H1 (cell line): ENCODE results near the gene DUOXA2. TPM values are rescaled to one million over a fixed set of nuclear protein-coding genes. Genes with fewer than 3 reads are reported as not detected.

Source experiments
- ATF3 ChIP-seq: IDR thresholded peaks from 2 replicates; pipeline ENCODE4 v1.6.1; 2011; ENCODE audit warnings: low read depth, mild to moderate bottlenecking, low read length; ENCODE audit not compliant: insufficient read depth
- CHD2 ChIP-seq: IDR thresholded peaks from 2 replicates; pipeline ENCODE4 v1.6.1; 2012; ENCODE audit warnings: low read length, improper control_type of control experiment
- CTCF ChIP-seq, 3 experiments: IDR thresholded peaks; 1 replicate in 2 of 3; 2 replicates in 1 of 3; pipeline versions ENCODE4 v1.5.1 to v1.6.1; 2011; ENCODE audit warnings: low read length in 3 of 3, mild to moderate bottlenecking in 3 of 3, inconsistent platforms in 2 of 3, low read depth in 1 of 3, moderate library complexity in 1 of 3; ENCODE audit not compliant: insufficient read depth in 1 of 3; ENCODE audit errors: control extremely low read depth in 1 of 3
- HDAC6 ChIP-seq: IDR thresholded peaks from one replicate; pipeline ENCODE4 v1.7.1; 2012; ENCODE audit warnings: low read depth, mild to moderate bottlenecking, inconsistent platforms, low read length, moderate library complexity
- POLR2AphosphoS5 ChIP-seq: IDR thresholded peaks from 2 replicates; pipeline ENCODE4 v1.6.1; 2011; ENCODE audit warnings: low read depth, low read length
- RAD21 ChIP-seq, 2 experiments: IDR thresholded peaks in 1 of 2; conservative IDR thresholded peaks in 1 of 2; 2 replicates each; pipeline ENCODE4 v1.6.1; 2011; ENCODE audit warnings: low read depth in 2 of 2, low read length in 2 of 2, improper control_type of control experiment in 1 of 2, inconsistent platforms in 1 of 2, mild to moderate bottlenecking in 1 of 2, moderate library complexity in 1 of 2
- RXRA ChIP-seq: IDR thresholded peaks from 2 replicates; pipeline ENCODE4 v1.6.1; 2011; ENCODE audit warnings: low read depth, mild to moderate bottlenecking, low read length, moderate library complexity; ENCODE audit not compliant: insufficient read depth
- SIN3A ChIP-seq, 2 experiments: IDR thresholded peaks in 1 of 2; conservative IDR thresholded peaks in 1 of 2; 2 replicates each; pipeline ENCODE4 v1.6.1; 2011 to 2012; ENCODE audit warnings: low read length in 2 of 2, improper control_type of control experiment in 1 of 2, low read depth in 1 of 2, mild to moderate bottlenecking in 1 of 2
- SIX5 ChIP-seq: IDR thresholded peaks from 2 replicates; pipeline ENCODE4 v1.6.1; 2011; ENCODE audit warnings: mild to moderate bottlenecking, low read depth, low read length
- polyA plus RNA-seq, 7 experiments: library from polyadenylated mRNA; depleted of rRNA in 3 of 7; stranded (reverse) in 5 of 7; unstranded in 2 of 7; fragments of >200 nt in 5 of 7; fragments of 200-250 nt in 2 of 7; gene quantifications; 1 replicate in 5 of 7; 2 replicates in 1 of 7; 4 replicates in 1 of 7; pipeline versions ENCODE4 v1.2.1 to v1.2.3, GENCODE V29; 2011 to 2013; ENCODE audit warnings: missing spikeins in 2 of 7, mixed read lengths in 2 of 7
- total RNA-seq: library from RNA; stranded (reverse); fragmentation: NEBNext Ultra II Directional; extraction: Animal tissue kit (Norgen Biotek cat#: 25700); gene quantifications from 2 replicates; pipeline ENCODE4 v1.2.1, GENCODE V29; 2021

DUOXA2 gene
- total and polyA plus RNA-seq, 2 of the 8 experiments (the other 6 are each of a cell fraction or from before 2014, with no cell fraction given): 0.05 TPM; not detected in 1

DNA sequence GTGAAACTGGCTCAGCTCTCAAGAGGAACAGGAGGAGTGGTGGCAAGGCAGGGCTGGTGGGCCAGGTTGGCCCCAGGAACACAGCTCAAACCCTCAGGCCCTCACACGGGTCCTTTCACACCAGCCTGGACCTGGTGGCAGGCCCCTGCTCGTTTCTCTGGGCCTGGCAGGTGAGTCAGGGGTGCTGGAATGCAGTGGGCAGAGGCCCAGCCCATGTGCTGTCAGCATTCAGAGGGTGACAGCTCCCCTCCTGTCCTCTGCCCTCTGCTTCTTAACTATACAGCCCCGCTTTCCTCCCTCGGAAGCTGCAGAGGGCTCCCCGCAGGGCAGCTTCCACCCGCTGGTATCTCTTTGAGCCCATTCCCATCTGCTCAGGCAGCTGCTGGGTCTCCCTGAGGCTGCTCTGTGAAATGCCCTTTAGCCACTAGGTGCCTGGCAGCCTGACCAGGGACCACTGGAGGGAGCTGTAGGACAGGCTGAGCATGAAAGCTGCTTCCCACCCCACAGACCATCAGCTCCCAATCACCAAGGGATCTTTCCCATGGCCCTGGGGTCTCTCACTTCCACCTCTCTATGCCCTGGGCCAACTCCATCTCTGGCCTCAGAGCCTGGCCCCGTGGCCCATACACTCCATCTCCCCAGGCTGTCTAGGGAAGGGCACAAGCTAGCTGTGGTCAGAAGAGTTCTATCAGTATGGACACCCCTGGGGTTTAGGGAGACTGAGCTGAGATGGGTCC is 48.8 kb downstream of the DUOXA2 start (continued):
- TF ChIP-seq CTCF (IDR thresholded peaks at IDR 0.05; ENCODE audit: control extremely low read depth in 1 of 3, insufficient read depth in 1 of 3, low read depth in 1 of 3, low read length in 3 of 3): peak; percentile 95 to 99 (median 99)
- TF ChIP-seq ATF3: 0 out of 2 replicates have a peak, but pooled peaks have one; percentile 18
- TF ChIP-seq SIX5: no peak
- TF ChIP-seq HDAC6: no peak
- 0 out of 4 replicates have a peak, but pooled peaks of 1 of the 2 experiments have one; percentile 40 for TF ChIP-seq SIN3A (conservative IDR thresholded peaks at IDR 0.05 in 1 of 2, IDR thresholded peaks at IDR 0.05 in 1 of 2; ENCODE audit: low read depth in 1 of 2, low read length in 2 of 2)
- TF ChIP-seq RXRA: no peak
- peak; percentile 99 for TF ChIP-seq RAD21 (IDR thresholded peaks at IDR 0.05 in 1 of 2, conservative IDR thresholded peaks at IDR 0.05 in 1 of 2; ENCODE audit: low read depth in 2 of 2, low read length in 2 of 2)
- TF ChIP-seq POLR2AphosphoS5: peak; percentile 40
- TF ChIP-seq CHD2: peak; percentile 22; the same call in 1 of the 2 replicates
